ENCODE data around the gene RNF126. TPM values are rescaled to one million over a fixed set of nuclear protein-coding genes. Genes with fewer than 3 reads are reported as not detected.
"Not testable (repeated sequence)": the region's sequence is repeated elsewhere in the genome, so short reads cannot be mapped to it uniquely, and the experiment has no call there.

RNF126 gene
- total RNA-seq, 4 donors from 2014 or later: 40.1 to 87.7 (median 47.7) TPM

GRCh38 chr19:604355-604754 is 58.7 kb downstream of the RNF126 start:
- DNase-seq (ENCODE audit: low spot score): no peak
- no peak for TF ChIP-seq CTCF (IDR thresholded peaks at IDR 0.05)
- no peak for ATAC-seq (ENCODE audit: low FRiP score)

GRCh38 chr19:603779-604178 is 59.2 kb downstream of the RNF126 start:
- not testable (repeated sequence) for DNase-seq (ENCODE audit: low spot score); ATAC-seq (ENCODE audit: low FRiP score)

- DNase-seq (ENCODE audit: low spot score); ATAC-seq (ENCODE audit: low FRiP score): not testable (repeated sequence)
Observed at GRCh38 chr19:603302-603639, 59.7 kb downstream of the RNF126 start.

GRCh38 chr19:602391-603301 is 60.4 kb downstream of the RNF126 start:
- DNase-seq (ENCODE audit: low spot score) (no peak), ATAC-seq (ENCODE audit: low FRiP score) (no peak)
- no peak for TF ChIP-seq CTCF (IDR thresholded peaks at IDR 0.05)

- no peak for ATAC-seq (ENCODE audit: low FRiP score)
- TF ChIP-seq CTCF (IDR thresholded peaks at IDR 0.05): no peak
Observed at GRCh38 chr19:601790-602189, 61.2 kb downstream of the RNF126 start.

GRCh38 chr19:601310-601709 is 61.7 kb downstream of the RNF126 start:
- ATAC-seq (ENCODE audit: low FRiP score): no peak
- no peak for DNase-seq (ENCODE audit: low spot score)
- no peak for TF ChIP-seq CTCF (IDR thresholded peaks at IDR 0.05)

More at GRCh38 chr19:601790-602189, 61.2 kb downstream of the RNF126 start:
- no peak for DNase-seq (ENCODE audit: low spot score)

Other genes with a start within 250 kb of the RNF126 start
- gene SHC2, start 202.2 kb downstream of the RNF126 start, total RNA-seq: 10 to 100 TPM; 11.7 to 27.1 (median 18.8) TPM
- gene MADCAM1, start 166.7 kb downstream of the RNF126 start, total RNA-seq: under 1 TPM in 1 of 4 donors, not detected in 3; 0.69 TPM
- 10 to 100 TPM; 45.5 to 61.2 (median 46.1) TPM for gene TPGS1, start 155.7 kb downstream of the RNF126 start, total RNA-seq
- 10 to 100 TPM; 40.2 to 67.7 (median 55.5) TPM for gene CDC34, start 131.5 kb downstream of the RNF126 start, total RNA-seq
- 1 to 10 TPM in 2 of 4 donors, not detected in 2; 1.1 to 3.7 TPM for gene GZMM, start 119.2 kb downstream of the RNF126 start, total RNA-seq
- gene BSG, start 90.6 kb downstream of the RNF126 start, total RNA-seq: 100 to 1,000 TPM; 331 to 521 (median 417) TPM
- gene HCN2, start 73.3 kb downstream of the RNF126 start, total RNA-seq: under 1 TPM in 2 of 4 donors, not detected in 2; 0.13 to 0.56 TPM
- 10 to 100 TPM; 17.3 to 33.8 (median 30.1) TPM for gene POLRMT, start 29.7 kb downstream of the RNF126 start, total RNA-seq
- gene FGF22, start 23.3 kb downstream of the RNF126 start, total RNA-seq: under 1 TPM in 1 of 4 donors, not detected in 3; 0.38 TPM
- gene FSTL3, start 13.2 kb upstream of the RNF126 start, total RNA-seq: 100 to 1,000 TPM; 120 to 212 (median 152) TPM
- gene PRSS57, start 32.2 kb upstream of the RNF126 start, total RNA-seq: under 1 TPM in 1 of 4 donors, not detected in 3; 0.95 TPM
- 100 to 1,000 TPM in 1 of 4 donors, 10 to 100 TPM in 3; 44.6 to 119 (median 54.8) TPM for gene PALM, start 45.7 kb upstream of the RNF126 start, total RNA-seq
- 1 to 10 TPM in 3 of 4 donors, not detected in 1; 1.4 to 9.6 (median 3.2) TPM for gene MISP, start 87.9 kb upstream of the RNF126 start, total RNA-seq
- gene PTBP1, start 134.2 kb upstream of the RNF126 start, total RNA-seq: 100 to 1,000 TPM; 106 to 195 (median 137) TPM
- not detected for gene PLPPR3, start 158.7 kb upstream of the RNF126 start, total RNA-seq
- gene AZU1, start 164.6 kb upstream of the RNF126 start, total RNA-seq: 1 to 10 TPM in 1 of 4 donors, not detected in 3; 1.1 TPM
- gene PRTN3, start 177.8 kb upstream of the RNF126 start, total RNA-seq: not detected
- 1 to 10 TPM in 2 of 4 donors, under 1 TPM in 1, not detected in 1; 0.72 to 7.7 (median 1.0) TPM for gene ELANE, start 189.1 kb upstream of the RNF126 start, total RNA-seq
- 1,000 to 10,000 TPM; 1,367 to 3,469 (median 2,171) TPM for gene CFD, start 196.4 kb upstream of the RNF126 start, total RNA-seq
- 10 to 100 TPM; 20.1 to 34.0 (median 24.5) TPM for gene MED16, start 230.0 kb upstream of the RNF126 start, total RNA-seq
- not detected for gene RNU6-9, start 230.3 kb upstream of the RNF126 start, total RNA-seq